ENCODE results near the gene ABHD14A.

DNA sequence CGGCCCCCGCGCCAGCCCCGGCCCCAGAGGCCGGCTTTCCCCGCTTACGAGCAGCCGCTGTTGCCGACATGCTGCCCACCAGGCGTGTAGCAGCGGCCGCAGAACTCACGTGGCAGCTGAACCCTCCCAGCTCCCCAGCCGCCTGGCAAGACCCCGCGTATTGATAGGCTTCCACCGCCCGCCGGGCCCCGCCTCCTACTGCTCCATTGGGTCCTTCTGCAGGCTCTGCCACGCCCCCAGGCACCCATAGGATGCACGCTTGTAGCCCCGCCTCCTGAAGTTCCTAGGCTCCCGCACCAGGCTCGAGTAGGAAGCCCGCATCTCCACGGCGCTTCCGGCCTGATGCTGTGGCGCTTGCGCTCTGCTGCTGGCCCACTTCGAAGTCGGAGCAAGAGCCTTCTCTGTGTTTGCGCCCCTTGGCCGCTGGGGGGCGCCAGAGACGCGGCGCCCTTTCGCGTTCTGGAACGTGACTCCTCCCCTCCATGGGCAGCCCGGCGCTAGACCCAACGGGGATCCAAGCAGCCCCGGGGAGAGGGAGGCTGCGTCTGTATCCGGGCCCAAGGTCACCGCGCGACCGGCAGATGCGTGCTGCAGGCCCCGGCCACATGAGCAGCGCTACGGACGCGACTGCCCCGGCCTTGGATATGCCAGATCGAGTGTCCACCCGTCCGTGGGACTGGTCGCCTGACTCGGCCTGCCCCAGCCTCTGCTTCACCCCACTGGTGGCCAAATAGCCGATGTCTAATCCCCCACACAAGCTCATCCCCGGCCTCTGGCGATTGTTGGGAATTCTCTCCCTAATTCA is 32.9 kb upstream of the ABHD14A start, which contains the start of the genes PARP3 and RRP9:
- TF ChIP-seq, protein P1, sequence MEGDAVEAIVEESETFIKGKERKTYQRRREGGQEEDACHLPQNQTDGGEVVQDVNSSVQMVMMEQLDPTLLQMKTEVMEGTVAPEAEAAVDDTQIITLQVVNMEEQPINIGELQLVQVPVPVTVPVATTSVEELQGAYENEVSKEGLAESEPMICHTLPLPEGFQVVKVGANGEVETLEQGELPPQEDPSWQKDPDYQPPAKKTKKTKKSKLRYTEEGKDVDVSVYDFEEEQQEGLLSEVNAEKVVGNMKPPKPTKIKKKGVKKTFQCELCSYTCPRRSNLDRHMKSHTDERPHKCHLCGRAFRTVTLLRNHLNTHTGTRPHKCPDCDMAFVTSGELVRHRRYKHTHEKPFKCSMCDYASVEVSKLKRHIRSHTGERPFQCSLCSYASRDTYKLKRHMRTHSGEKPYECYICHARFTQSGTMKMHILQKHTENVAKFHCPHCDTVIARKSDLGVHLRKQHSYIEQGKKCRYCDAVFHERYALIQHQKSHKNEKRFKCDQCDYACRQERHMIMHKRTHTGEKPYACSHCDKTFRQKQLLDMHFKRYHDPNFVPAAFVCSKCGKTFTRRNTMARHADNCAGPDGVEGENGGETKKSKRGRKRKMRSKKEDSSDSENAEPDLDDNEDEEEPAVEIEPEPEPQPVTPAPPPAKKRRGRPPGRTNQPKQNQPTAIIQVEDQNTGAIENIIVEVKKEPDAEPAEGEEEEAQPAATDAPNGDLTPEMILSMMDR (IDR thresholded peaks at IDR 0.05; ENCODE audit: low read depth, low read length) = peak; percentile 98
- TF ChIP-seq EZH2phosphoT487 (IDR thresholded peaks at IDR 0.05; ENCODE audit: low read depth) = no peak

Data from OCI-LY3 (cell line).